ENCODE data around the gene PLCG2.

- TF ChIP-seq CTCF (IDR thresholded peaks at IDR 0.05): no peak
- no peak for TF ChIP-seq ZFX (IDR thresholded peaks at IDR 0.05; ENCODE audit: borderline replicate concordance)
Measured at GRCh38 chr16:81896902-81897301, 117.8 kb downstream of the PLCG2 start.
